GM21529 (cell line): ENCODE data around the gene HBG1.
"Not testable (repeated sequence)": the region's sequence is repeated elsewhere in the genome, so short reads cannot be mapped to it uniquely, and the experiment has no call there.

Experiments used
- ATAC-seq: cut with Tn5 transposase; IDR thresholded peaks from one replicate; pipeline ENCODE4 v1.9.1; 2021; ENCODE audit not compliant: unreplicated experiment

HBG1 gene

GRCh38 chr11:5277807-5278382 is 28.2 kb upstream of the HBG1 start:
- no peak for ATAC-seq

GRCh38 chr11:5276697-5277096 is 27.0 kb upstream of the HBG1 start:
- ATAC-seq = no peak

GRCh38 chr11:5275369-5276110 is 25.9 kb upstream of the HBG1 start:
- ATAC-seq = no peak

GRCh38 chr11:5274395-5274794 is 24.7 kb upstream of the HBG1 start:
- ATAC-seq = no peak

GRCh38 chr11:5272395-5273017 is 22.8 kb upstream of the HBG1 start:
- no peak for ATAC-seq

- ATAC-seq = no peak
Measured at GRCh38 chr11:5269715-5270147, 20.1 kb upstream of the HBG1 start, which contains the start of gene HBE1. HBE1 (minus strand) TSS chr11:5269945; CDS start chr11:5269890, 55 bp downstream.

GRCh38 chr11:5267033-5267563 is 17.4 kb upstream of the HBG1 start:
- ATAC-seq = no peak

- no peak for ATAC-seq
Measured at GRCh38 chr11:5266609-5267008, 17.0 kb upstream of the HBG1 start.

GRCh38 chr11:5265832-5266231 is 16.2 kb upstream of the HBG1 start:
- ATAC-seq = no peak

- no peak for ATAC-seq
Measured at GRCh38 chr11:5258543-5259262, 9.0 kb upstream of the HBG1 start.

GRCh38 chr11:5257296-5257695 is 7.6 kb upstream of the HBG1 start:
- no peak for ATAC-seq

- not testable (repeated sequence) for ATAC-seq
Measured at GRCh38 chr11:5254646-5255413, 5.2 kb upstream of the HBG1 start, which contains the start of gene HBG2. HBG2 (minus strand) TSS chr11:5254781; CDS start chr11:5254728, 53 bp downstream.

- ATAC-seq = not testable (repeated sequence)
Measured at GRCh38 chr11:5254023-5254422, 4.4 kb upstream of the HBG1 start.

- not testable (repeated sequence) for ATAC-seq
Measured at GRCh38 chr11:5253440-5253839, 3.8 kb upstream of the HBG1 start.

GRCh38 chr11:5252919-5253265 is 3.2 kb upstream of the HBG1 start:
- no peak for ATAC-seq

- no peak for ATAC-seq
Measured at GRCh38 chr11:5252192-5252918, 2.7 kb upstream of the HBG1 start.

- no peak for ATAC-seq
Measured at GRCh38 chr11:5251746-5252145, 2.1 kb upstream of the HBG1 start.

GRCh38 chr11:5250543-5251204 is 1.0 kb upstream of the HBG1 start:
- no peak for ATAC-seq

GRCh38 chr11:5248498-5248897 is 1.2 kb downstream of the HBG1 start:
- not testable (repeated sequence) for ATAC-seq
